ENCODE data around the gene LYPLAL1.
"Not testable (repeated sequence)": the region's sequence is repeated elsewhere in the genome, so short reads cannot be mapped to it uniquely, and the experiment has no call there.

LYPLAL1 gene

DNA sequence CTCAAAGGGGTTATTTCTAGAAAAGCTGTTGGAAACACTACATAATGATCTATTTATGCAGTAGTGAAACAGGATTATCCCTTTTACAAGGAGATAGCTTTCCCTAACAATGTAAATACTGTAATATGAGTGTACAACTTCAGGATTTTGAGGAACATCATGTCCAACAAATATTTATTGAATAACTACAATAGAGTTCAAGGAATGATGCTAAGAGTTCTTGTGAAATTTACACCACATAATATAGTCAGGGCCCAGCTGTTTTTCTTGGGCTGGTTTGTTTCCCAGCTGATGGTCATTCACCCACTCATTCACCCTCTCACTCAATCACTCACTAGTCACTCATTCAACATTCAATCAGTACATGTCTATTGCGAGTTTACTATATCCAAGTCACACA, 12.3 kb upstream of the LYPLAL1 start:
- in situ Hi-C loops (cut with MboI; ENCODE audit: low sequenced_read_pairs), result no loop called here

DNA sequence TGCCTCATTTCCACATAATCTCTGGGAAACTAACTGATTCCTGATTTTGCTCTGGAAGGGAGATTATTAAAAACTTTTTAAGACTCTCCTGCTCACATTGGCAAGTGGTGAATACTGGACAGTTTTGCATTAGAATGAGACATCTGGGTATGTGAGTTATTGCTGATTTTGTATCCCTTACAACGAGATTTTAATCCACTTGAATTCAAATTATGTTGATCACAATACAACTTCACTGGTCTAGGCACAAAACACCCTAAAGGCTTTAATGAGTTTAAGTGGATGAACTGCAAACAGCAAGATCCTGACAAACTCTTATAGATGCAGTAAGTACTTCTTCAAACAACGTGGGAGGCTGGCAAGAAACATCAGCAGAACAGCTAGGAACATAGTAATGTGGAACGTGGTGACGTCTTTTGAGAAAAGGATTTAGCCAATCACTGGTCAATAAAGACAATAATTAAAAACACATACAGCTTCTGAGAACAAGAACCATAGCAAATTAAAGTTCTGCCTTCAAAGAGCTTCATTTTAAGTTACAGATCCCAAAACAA, 10.2 kb upstream of the LYPLAL1 start:
- in situ Hi-C loops (cut with MboI; ENCODE audit: low sequenced_read_pairs), result no loop called here

- in situ Hi-C loops (cut with MboI; ENCODE audit: low sequenced_read_pairs), result no loop called here
These were observed 2.3 kb upstream of the LYPLAL1 start for GRCh38 chr1:219171192-219171935.

DNA sequence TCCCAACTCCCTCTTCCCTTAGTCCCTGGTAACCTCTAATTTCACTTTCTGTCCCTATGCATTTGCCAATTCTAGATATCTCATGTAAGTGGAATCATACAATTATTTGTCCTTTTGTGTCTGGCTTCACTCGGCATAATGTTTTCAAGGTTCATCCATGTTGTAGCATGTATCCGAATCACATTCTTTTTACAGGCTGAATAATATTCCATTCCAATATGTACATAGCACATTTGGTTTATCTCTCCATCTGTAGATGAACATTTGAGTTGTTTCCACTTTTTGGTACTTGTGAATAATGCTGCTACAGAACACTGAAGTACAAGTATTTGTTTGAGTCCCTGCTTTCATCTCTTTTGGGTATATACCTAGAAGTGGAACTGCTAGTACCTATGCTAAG, 857 bp upstream of the LYPLAL1 start:
- in situ Hi-C loops (cut with MboI; ENCODE audit: low sequenced_read_pairs), result no loop called here

DNA sequence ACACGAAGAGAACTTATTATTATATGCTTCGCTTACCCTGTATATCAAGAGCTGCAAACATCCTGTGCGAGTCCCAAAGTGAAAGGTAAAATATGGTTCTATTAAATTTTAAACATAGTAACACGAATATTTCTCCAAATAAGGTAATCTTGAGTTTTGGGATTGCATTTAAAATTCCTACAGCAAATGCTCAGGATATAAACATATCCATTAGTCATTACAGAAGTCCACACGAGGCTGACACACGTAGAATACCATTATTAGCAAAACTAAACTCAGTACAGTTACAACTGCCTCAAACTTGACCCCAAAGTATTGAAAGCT, 282 bp upstream of the LYPLAL1 start:
- in situ Hi-C loops (cut with MboI; ENCODE audit: low sequenced_read_pairs), result no loop called here

DNA sequence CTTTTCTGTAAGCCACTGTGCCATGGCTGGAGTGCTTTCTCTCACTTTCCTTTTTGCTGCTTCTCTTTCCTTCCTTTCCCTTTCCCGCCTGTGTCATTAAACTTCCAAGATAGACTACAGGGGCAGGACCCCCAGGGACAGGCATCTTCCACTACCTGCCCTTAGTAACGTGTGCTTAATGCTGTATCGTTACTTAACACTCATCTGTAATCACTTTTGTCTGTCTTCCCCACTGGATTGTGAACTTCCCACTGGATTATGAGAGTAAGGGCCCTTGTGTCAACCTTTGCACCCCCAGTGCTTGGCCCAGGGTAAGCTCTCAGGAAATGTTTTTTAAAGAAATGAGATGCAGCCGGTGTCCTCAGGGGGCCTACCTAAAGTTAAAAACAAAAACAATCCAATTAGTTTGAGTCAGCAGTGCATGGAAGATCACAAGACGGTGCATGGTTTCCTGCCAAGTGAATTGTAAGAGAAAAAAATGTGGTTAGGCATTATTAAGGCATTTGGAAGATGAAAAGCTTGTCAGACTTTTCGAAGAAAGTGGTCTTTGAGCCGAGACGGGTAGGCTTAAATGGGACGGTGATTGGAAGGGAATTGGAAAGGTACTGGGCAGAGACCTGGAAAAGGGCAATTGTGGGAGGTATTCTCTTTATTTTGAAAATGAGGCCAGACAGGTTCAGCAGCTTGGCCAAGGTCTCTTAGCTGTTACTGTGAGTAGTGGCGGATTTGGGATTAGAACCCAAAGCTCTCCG, 958 bp downstream of the LYPLAL1 start:
- in situ Hi-C loops (cut with MboI; ENCODE audit: low sequenced_read_pairs), result no loop called here

DNA sequence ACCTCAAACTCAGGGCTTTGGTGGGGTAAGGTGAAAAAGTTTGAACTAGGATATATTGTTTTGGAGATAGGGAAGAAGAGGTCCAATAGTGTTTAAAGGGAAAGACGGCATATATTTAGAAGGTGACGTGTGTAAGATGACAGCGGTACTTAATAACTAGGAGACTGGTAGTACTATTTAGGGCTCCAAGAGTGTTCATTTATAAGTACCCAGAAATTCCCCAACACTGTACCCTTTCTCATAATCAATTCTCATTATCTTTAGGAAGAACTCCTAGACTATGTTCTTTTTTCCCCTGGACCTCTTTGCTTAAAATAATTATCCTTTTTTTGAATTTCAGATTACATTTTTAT, 1.5 kb downstream of the LYPLAL1 start:
- in situ Hi-C loops (cut with MboI; ENCODE audit: low sequenced_read_pairs), result no loop called here

GRCh38 chr1:219176168-219176567, 2.5 kb downstream of the LYPLAL1 start:
- in situ Hi-C loops (cut with MboI; ENCODE audit: low sequenced_read_pairs), result no loop called here

- in situ Hi-C loops (cut with MboI; ENCODE audit: low sequenced_read_pairs), result no loop called here
These were observed 3.7 kb downstream of the LYPLAL1 start for GRCh38 chr1:219177363-219177762.

DNA sequence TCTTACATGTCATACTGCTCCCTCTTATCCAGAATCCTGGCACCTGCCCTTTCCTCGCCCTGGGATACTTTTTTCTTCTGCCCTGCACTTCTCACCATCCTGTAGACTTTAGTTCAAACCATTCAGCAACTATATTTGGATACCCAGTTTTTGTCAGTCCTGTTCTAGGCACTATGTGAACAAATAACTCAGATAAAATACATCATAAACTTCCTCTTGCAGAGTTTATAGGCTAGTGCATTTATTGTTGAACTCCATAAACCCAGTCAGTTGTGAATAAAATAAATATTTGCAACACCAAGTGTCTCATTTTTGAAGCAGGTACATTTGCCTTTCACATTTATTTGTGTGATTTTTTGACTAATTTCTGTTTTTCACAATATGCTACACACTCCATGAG, 4.3 kb downstream of the LYPLAL1 start:
- in situ Hi-C loops (cut with MboI; ENCODE audit: low sequenced_read_pairs), result no loop called here

DNA sequence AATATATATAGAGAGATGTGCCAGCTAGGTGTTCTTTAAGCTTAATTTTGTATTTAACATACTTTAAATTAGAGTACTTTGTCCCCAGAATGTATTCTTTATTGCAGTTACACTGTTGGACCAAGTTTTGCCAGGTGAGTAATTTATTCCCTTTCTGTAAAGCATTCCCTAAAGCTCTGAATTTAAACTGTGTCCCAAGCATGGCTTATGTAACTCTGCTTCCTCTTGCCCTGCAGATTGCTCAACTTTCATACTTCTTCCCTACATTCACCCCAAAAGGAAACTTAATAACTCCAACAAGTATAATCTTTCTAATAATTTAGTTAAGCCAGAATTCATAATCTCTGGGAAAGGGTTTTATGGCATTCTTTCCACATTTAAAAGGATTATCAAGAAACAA, 5.6 kb downstream of the LYPLAL1 start:
- in situ Hi-C loops (cut with MboI; ENCODE audit: low sequenced_read_pairs), result no loop called here

DNA sequence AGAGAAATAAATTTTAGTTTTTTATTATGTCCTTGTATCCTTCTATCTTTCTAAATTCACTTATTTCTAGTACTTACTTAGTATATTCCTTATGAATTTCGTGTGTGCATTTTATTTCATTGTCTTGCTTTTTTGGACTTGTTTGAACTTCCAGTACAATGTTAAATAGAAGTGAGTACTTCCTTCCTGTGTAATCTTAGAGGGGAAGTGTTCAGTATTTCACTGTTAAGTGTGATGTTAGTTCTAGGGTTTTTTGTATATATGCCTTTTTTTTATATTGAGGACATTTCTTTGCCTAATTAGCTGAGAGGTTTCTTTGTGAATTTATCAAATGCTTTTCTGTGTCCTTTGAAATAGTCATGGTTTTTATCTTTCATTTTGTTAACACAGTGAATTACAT, 10.7 kb downstream of the LYPLAL1 start:
- in situ Hi-C loops (cut with MboI; ENCODE audit: low sequenced_read_pairs), result no loop called here

GRCh38 chr1:219185486-219186117, 11.9 kb downstream of the LYPLAL1 start:
- in situ Hi-C loops (cut with MboI; ENCODE audit: low sequenced_read_pairs), result no loop called here

DNA sequence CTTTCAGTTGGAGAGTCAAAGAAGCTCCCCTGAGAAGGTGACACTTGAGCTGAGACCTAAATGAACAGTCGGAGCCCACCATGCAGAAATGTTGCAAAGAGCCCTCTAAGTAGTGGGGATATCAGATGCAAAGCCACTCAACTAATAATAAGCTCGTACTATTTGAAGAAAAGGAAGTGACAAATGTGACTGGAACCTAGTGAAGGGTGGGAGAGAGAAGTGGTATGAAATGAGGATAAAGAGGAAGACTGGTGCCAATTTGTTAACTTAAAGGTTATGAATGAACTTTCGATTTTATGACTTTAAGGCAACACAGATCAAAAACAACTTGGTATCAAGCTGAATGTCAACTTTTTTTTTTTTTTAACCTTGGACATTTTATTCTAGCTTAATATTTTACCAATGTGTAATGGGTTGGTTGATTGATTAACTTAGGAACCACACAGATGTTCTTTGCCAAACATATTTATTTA, 14.7 kb downstream of the LYPLAL1 start:
- in situ Hi-C loops (cut with MboI; ENCODE audit: low sequenced_read_pairs), result no loop called here

DNA sequence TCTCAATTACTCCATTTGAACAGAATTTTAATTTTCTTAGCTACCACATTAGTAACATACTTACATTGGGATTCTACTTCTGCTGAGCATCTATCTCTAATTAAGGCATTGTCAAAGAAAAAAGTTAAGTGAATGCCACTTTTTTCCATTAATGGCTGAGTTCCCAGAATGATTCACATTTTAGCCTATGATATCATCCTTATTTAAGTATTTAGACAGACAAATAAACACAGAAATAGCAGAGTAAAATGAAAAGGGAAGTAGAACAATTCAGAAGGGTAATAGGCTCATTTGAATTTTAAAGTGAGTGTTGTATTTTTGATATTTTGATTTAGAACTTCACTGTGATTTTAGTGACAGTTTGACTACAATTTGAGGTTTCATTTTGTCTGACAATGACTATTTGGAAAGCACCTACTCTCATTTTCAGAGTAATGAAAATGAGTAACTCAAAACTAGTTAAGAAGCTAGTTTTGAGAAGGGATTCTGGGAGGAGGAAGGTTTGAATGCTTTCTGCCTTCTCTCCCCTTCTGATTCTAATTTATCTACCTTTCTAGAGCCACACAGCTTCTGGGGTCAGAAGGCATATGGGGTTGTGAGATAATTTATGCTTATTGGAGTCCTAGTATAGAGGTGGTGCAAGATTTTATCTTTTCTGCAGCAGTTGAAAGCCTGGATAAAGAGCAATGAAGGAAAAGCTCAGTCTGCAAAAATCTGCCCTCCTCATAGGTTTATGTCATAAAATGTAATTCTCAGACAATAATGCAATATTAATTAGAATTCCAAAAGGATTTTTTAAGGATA, 15.5 kb downstream of the LYPLAL1 start:
- in situ Hi-C loops (cut with MboI; ENCODE audit: low sequenced_read_pairs), result no loop called here

GRCh38 chr1:219189952-219190351, 16.3 kb downstream of the LYPLAL1 start:
- in situ Hi-C loops (cut with MboI; ENCODE audit: low sequenced_read_pairs), result no loop called here

DNA sequence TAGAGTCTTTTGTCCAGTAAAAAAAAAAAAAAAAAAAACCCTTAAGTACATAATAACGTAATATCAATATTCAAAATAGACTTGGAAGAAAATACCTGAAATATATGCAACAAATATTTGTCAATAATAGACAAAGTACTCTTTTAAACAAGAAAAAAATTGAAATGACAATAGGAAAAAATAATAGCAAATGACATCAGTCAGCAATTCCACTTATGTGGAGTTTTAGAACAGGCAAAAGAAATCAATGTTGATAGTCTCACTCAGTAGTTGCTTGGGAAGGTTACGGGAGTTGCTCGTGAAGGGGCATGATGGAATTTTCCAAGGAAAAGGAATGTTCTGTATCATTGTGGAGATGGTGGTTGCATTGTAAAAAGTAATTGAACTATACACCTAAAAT, 16.9 kb downstream of the LYPLAL1 start:
- in situ Hi-C loops (cut with MboI; ENCODE audit: low sequenced_read_pairs), result no loop called here

GRCh38 chr1:219195833-219196232, 22.2 kb downstream of the LYPLAL1 start:
- in situ Hi-C loops (cut with MboI; ENCODE audit: low sequenced_read_pairs), result not testable (repeated sequence)

DNA sequence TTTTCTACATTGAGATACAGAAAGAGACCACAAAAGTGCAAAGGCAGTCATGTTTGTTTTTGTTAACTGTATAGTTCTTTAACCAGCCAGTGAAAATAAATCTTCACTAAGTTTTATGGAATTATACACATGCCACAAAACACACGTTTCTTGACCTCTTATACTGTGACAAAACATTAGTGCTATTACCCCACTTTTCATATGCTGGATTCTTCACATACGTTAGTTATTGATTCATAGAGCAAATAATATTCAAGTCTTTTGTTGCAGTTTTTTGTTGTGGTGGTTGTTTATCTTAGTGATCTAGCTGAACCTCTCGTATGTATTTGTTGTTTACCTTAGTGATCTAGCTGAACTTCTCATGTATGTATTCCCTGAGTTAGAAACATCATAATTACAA, 28.0 kb downstream of the LYPLAL1 start:
- in situ Hi-C loops (cut with MboI; ENCODE audit: low sequenced_read_pairs), result no loop called here

DNA sequence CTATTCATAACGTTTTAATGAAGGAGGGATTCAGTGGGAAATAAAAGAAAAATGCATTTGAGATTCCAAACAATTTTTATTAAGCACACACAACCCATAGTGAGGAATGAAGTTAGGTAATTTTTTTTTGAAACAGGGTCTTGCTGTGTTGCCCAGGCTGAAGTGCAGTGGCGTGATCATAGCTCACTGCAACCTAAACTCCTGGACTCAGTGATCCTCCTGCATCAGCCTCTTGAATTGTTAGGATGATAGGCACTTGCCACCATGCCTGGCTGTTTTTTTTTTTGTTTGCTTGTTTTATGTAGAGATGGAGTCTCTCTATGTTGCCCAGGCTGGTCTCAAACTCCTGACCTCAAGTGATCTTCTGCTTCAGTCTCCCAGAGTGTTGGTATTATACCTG, 28.9 kb downstream of the LYPLAL1 start:
- in situ Hi-C loops (cut with MboI; ENCODE audit: low sequenced_read_pairs), result no loop called here

DNA sequence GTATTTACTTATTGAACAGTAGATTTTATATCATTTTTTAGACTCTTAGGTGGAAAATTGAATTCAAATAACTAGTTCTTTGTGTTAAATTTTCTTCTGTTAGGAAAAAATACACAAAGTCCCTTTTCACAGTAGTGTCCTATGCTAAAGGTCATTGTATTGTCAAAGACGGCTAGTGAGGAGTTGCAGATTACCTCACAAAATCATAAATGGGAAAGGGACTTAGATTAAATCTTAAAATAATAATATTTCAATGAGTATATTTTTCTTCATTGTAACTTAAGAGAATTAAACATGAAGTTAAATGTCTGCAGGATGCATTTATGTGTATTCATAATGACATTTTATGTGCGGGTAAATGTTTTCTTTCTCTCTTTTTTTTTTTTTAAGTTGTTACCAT, 32.7 kb downstream of the LYPLAL1 start:
- in situ Hi-C loops (cut with MboI; ENCODE audit: low sequenced_read_pairs), result no loop called here

Data from HL-60/S4 (cell line).